ENCODE data around the gene NINJ2. TPM values are rescaled to one million over a fixed set of nuclear protein-coding genes. Genes with fewer than 3 reads are reported as not detected.
"Not testable (repeated sequence)": the region's sequence is repeated elsewhere in the genome, so short reads cannot be mapped to it uniquely, and the experiment has no call there.

The NINJ2 gene
- total RNA-seq, 1 donor from 2014 or later, result 5.3 TPM

DNA sequence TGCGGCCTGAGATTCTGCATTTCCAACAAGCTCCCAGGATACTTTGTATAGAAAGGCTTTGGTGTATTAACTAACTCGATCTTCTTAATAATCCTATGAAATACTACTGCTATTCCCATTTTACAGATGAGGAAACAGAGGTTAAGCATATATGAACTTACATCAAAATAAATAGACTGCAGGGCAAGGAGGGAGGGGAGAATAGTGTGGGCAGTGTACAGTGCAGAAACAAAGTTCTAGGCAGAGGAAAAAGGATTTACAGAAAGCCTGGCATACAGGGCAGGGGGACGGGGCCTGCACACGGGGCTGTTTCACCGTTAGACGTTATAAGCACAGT lies 19.0 kb downstream of the NINJ2 start:
- intact Hi-C loops (cut with micrococcal nuclease), result loop anchor here (10.0 kb wide), 1 partner anchor 111 kb away; the partner anchor contains the start of gene WNK1
- DNase-seq, result no peak
- ATAC-seq, result no peak

- ATAC-seq (peak; percentile 1), DNase-seq (peak; percentile 58)
- intact Hi-C loops (cut with micrococcal nuclease), result loop anchor here (10.0 kb wide), 1 partner anchor 111 kb away; the partner anchor contains the start of gene WNK1
These were observed 19.6 kb downstream of the NINJ2 start for GRCh38 chr12:643475-644302.

- intact Hi-C loops (cut with micrococcal nuclease), result loop anchor here (10.0 kb wide), 1 partner anchor 112 kb away; the partner anchor contains the start of gene WNK1
- peak; percentile 73 for ATAC-seq
- peak; percentile 89 for DNase-seq
These were observed 20.4 kb downstream of the NINJ2 start for GRCh38 chr12:642633-643474.

DNA sequence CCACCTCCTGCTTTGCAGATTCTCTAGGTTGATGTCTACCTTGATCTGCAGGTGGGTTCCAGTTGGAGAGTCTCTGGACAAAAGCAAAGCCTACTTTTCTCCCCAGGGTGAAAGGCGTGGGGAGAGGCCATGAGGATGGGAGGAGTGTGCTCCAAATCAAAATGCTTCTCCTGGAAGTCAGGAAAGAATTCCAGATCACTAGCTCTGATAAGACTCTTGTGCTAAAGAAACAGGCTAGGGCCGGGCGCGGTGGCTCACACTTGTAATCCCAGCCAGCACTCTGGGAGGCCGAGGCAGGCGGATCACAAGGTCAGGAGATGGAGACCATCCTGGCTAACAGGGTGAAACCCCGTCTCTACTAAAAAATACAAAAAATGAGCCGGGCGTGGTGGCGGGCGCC lies 21.9 kb downstream of the NINJ2 start:
- intact Hi-C loops (cut with micrococcal nuclease), result loop anchor here (10.0 kb wide), 1 partner anchor 113 kb away; the partner anchor contains the start of gene WNK1
- not testable (repeated sequence) for ATAC-seq, DNase-seq

DNA sequence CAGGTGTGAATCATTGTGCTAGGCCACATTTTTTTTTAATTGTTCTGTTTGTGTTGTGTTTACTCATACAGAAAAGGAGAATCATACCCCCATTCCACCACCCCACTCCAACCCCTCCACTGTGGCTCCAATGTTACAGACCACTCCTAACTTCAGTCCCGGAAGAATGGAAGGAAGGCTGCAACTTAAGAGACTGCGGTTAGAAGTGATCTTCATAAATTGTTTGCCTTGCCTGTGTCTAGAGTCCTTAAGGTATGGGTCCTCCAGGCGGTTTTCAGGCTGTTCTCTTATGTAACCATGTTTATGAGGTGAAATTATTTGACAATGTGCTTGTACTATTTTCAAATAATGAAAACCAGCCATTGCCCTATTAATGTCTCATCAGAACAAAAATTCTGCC lies 22.5 kb downstream of the NINJ2 start:
- no peak for ATAC-seq
- intact Hi-C loops (cut with micrococcal nuclease), result loop anchor here (10.0 kb wide), 1 partner anchor 114 kb away; the partner anchor contains the start of gene WNK1
- DNase-seq, result no peak

GRCh38 chr12:639988-640387 lies 23.3 kb downstream of the NINJ2 start:
- ATAC-seq, result no peak
- DNase-seq, result no peak
- intact Hi-C loops (cut with micrococcal nuclease), result loop anchor here (10.0 kb wide), 1 partner anchor 115 kb away; the partner anchor contains the start of gene WNK1

GRCh38 chr12:639566-639965 lies 23.7 kb downstream of the NINJ2 start:
- intact Hi-C loops (cut with micrococcal nuclease), result no loop called here
- DNase-seq (no peak), ATAC-seq (no peak)

GRCh38 chr12:638953-639557 lies 24.2 kb downstream of the NINJ2 start:
- no peak for ATAC-seq

DNA sequence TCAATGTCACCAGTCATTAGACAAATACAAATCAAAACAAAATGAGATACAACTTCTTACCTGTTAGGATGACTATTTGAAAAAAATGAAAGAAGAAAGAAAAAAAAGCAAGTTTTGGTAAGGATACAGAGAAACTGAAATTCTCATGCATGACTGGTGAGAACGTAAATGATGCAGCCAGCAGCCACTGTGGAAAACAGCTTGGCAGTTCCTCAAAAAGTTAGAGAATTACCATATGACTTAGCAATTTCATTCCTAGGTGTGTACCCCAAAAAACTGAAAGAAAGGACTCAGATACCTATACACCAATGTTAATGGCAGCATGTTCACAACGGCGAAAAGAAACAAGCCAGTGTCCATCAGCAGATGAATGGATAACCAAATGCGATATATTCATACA lies 26.6 kb downstream of the NINJ2 start:
- DNase-seq, result no peak

More at GRCh38 chr12:638953-639557, 24.2 kb downstream of the NINJ2 start:
- no peak for DNase-seq
- intact Hi-C loops (cut with micrococcal nuclease), result no loop called here

GRCh38 chr12:633731-634130 lies 29.5 kb downstream of the NINJ2 start:
- ATAC-seq (no peak), DNase-seq (no peak)
- intact Hi-C loops (cut with micrococcal nuclease), result no loop called here

More for the DNA sequence above, 26.6 kb downstream of the NINJ2 start:
- no peak for ATAC-seq
- intact Hi-C loops (cut with micrococcal nuclease), result no loop called here

GRCh38 chr12:632102-632696 lies 31.0 kb downstream of the NINJ2 start:
- DNase-seq, result no peak
- intact Hi-C loops (cut with micrococcal nuclease), result no loop called here
- ATAC-seq, result peak; percentile 53

DNA sequence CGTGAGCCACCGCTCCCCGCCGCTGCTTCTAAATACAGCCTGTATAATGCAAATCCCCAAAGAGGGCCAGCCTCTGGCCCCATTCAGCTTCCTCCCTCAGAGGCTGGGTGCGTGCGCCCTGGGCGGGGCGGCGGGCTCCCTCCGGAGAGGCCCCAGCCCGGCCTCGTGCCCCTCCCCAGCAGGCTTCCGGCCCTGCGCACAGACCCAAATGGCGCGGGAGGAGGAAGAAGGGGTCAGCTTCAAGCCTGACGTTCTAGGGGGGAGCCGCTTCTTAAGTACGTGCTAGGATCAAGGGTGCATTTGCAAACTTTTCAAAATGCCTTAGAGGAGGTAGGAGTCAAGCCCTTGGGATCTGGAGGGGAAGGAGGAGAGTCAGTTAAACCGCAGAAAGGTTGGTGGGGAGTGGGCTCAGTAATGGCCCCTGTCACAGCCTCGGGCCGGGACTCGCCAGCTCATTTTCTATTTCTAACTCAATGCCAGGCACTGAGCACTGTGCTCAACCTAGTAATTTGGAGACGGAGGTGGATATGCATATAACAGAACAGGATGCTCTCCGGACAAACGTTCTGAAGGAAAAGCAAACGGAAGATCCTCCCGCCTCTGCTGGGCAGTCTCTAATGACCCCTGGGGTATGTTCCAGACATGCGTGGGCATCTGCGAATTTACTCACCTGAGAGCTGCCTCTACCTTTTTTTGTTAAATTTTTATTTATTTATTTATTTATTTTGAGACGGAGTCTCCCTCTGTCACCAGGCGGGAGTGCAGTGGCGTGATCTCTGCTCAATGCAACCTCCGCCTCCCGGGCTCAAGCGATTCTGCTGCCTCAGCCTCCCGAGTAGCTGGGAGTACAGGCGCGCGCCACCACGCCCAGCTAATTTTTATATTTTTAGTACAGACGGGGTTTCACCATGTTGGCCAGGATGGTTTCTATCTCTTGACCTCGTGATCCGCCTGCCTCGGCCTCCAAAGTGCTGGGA lies 32.3 kb downstream of the NINJ2 start:
- intact Hi-C loops (cut with micrococcal nuclease), result no loop called here
- DNase-seq, result peak; percentile 80
- ATAC-seq, result peak; percentile 69

DNA sequence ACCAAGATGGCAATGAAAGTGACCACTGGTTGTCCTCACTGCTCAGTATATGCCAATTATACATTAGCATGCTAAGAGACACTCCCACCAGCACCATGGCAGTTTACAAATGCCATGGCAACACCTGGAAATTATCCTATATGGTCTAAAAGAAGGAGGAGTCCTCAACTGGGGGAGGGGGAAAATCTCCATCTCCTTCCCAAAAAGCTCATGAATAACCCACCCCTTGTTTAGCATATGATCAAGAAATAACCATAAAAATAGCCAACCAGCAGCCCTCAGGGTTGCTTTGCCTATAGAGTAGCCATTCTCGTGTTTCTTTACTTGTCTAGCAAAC lies 34.5 kb downstream of the NINJ2 start:
- intact Hi-C loops (cut with micrococcal nuclease); ATAC-seq; DNase-seq: not testable (repeated sequence)

DNA sequence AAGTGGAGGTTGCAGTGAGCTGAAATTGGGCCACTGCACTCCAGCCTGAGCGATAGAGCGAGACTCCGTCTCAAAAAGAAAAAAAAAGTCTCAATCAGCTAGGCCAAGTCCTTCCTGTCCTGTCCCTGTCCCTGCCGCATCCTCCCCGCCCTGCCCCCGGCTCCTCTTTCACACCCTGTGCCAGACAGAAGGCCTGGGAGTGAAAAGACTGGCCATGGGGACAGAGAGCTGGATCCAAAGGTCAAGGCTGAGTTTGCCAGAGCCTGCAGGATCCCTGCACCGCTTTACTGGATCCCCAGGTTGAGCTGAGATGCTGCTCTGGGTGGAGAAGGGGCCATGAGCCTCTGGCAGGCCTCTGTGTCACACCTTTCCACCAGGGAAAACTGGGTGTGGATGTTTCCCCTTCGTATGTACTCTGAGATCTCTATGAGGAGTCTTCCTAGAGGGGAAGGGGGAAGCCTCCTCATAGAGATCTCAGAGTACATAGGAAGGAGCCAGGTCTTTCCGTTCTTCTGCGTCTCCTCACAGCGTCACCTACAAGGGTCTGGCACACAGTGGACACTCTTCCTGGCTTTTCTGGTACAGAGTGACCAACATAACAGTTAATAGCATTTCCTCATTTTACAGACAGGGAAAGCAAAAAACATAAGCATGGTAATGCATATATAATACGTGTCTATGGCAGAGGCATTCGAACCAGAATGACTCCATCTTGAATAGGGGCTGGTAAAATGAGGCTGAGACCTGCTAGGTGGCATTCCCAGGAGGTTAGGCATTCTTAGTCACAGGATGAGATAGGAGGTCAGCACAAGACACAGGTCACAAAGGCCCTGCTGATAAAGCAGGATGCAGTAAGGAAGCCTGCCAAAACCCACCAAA lies 35.1 kb downstream of the NINJ2 start:
- DNase-seq, result peak; percentile 36
- intact Hi-C loops (cut with micrococcal nuclease), result no loop called here
- peak; percentile 2 for ATAC-seq

GRCh38 chr12:627285-627684 lies 36.0 kb downstream of the NINJ2 start:
- ATAC-seq, result no peak
- DNase-seq, result no peak
- intact Hi-C loops (cut with micrococcal nuclease), result no loop called here

DNA sequence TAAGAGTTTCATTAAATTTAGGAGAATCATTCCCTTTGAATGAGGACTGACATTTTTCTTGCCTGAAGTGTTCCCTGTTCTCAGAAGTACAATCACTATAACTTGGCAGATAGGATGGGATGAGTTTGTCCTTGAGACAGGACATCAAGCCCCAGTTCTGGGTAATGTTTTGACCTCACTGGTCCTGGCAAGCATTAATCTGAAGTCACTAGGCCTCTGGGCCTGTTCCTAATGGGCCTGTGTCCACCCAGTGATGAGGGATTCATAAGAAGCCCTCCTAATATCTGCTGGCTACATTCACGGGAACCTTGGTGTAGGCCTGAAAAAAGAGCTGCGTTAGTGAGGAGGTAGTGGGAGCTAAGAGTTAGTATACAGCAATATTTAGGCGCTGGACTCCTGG lies 37.2 kb downstream of the NINJ2 start:
- DNase-seq, result peak; percentile 32
- peak; percentile 49 for ATAC-seq
- intact Hi-C loops (cut with micrococcal nuclease), result no loop called here

DNA sequence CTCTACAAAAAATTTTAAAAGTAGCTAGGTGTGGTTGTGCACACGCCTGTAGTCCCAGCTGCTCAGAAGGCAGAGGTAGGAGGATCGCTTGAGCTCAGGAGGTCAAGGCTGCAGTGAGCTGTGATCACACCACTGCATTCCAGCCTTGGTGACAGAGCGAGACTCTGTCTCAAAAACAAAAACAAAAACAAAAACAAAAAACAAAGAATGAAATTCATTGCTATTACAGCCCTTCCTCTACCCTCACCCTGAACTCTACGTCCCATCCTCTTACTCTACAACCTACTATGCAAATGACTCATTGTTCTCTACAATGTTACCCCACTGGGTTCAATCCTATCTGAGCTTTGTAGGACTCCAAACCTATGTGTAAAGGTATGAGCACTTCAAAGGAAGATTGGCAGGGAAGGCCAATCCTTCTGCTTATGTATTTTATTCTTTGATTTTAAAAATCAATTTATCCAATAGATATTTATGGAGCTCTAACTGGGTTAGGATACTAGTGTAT lies 39.3 kb downstream of the NINJ2 start:
- ATAC-seq, result no peak
- intact Hi-C loops (cut with micrococcal nuclease), result no loop called here
- DNase-seq, result no peak
